GM12878 (cell line): ENCODE results near the gene NFAM1. TPM values are rescaled to one million over a fixed set of nuclear protein-coding genes. Genes with fewer than 3 reads are reported as not detected.

ENCODE experiments used
- ATAC-seq: fragments of 200-7000 bp; cut with Tn5 transposase; 3 replicates; pipeline ENCODE4 v1.9.1; 2020; ENCODE audit warnings: mild to moderate bottlenecking, moderate library complexity
- BruUV-seq: library from RNA; stranded (reverse); fragments of 400-500 nt; replicated peaks from 2 replicates; lab custom pipeline; 2021; lab: Mats Ljungman, UMichigan
- CTCF ChIA-PET: fragments of 300-600 bp; sonication (Branson Sonifier 250); formaldehyde crosslinking; extraction: SDS; loops from one replicate; lab custom pipeline; 2021; ENCODE audit warnings: inconsistent platforms; lab: Yijun Ruan, JAX
- POLR2A ChIA-PET: fragments of 350-600 bp; formaldehyde crosslinking; extraction: SDS; loops from one replicate; lab custom pipeline; 2021; ENCODE audit warnings: inconsistent platforms; lab: Charles Lee
- RAD21 ChIA-PET: fragments of 300-600 bp; sonication (Branson Sonifier 250); formaldehyde crosslinking; loops from one replicate; lab custom pipeline; 2023; ENCODE audit warnings: antibody characterized with exemption; ENCODE audit not compliant: unreplicated experiment; lab: Charles Lee
- SMC1A ChIA-PET: fragments of 300-600 bp; sonication (Branson Sonifier 250); formaldehyde crosslinking; loops from one replicate; lab custom pipeline; 2023; ENCODE audit not compliant: unreplicated experiment, uncharacterized antibody; lab: Charles Lee
- DNase-seq: peaks from one replicate; pipeline ENCODE4 v3.0.0-alpha.2; 2011; ENCODE audit warnings: low read depth, low spot score
- FAIRE-seq: peaks from 3 replicates; lab custom pipeline; 2011; peaks lifted over from hg19 to GRCh38; lab: Jason Lieb, UNC
- H2AFZ ChIP-seq: 2 replicates; pipeline ENCODE4 v1.6.0; 2011; ENCODE audit warnings: low read depth, low read length, control low read depth; ENCODE audit not compliant: control insufficient read depth
- H3K27ac ChIP-seq: 2 replicates; pipeline ENCODE4 v1.5.1; 2011; ENCODE audit warnings: control low read depth; ENCODE audit not compliant: control insufficient read depth, insufficient read depth
- H3K27me3 ChIP-seq, 2 experiments: replicated peaks in 1 of 2; 2 replicates each; pipeline versions ENCODE4 v1.6.0 to v1.6.1; 2011; ENCODE audit warnings: low read length in 1 of 2; ENCODE audit not compliant: control insufficient read depth in 2 of 2, insufficient read depth in 2 of 2
- H3K36me3 ChIP-seq, 2 experiments: 2 replicates each; pipeline ENCODE4 v1.5.1; 2011; ENCODE audit warnings: low read length in 1 of 2; ENCODE audit not compliant: control insufficient read depth in 2 of 2, insufficient read depth in 2 of 2
- H3K4me1 ChIP-seq: 2 replicates; pipeline ENCODE4 v1.6.1; 2011; ENCODE audit warnings: mild to moderate bottlenecking, low read length, moderate library complexity, mixed read lengths; ENCODE audit not compliant: control insufficient read depth, insufficient read depth
- H3K4me2 ChIP-seq: 2 replicates; pipeline ENCODE4 v1.6.0; 2011; ENCODE audit warnings: control low read depth; ENCODE audit not compliant: control insufficient read depth, insufficient read depth
- H3K4me3 ChIP-seq: fragments of 200-600 bp; sonication (generic); 2 replicates; pipeline ENCODE4 v1.5.1; 2016
- H3K79me2 ChIP-seq: 2 replicates; pipeline ENCODE4 v1.6.0; 2011; ENCODE audit warnings: low read length; ENCODE audit not compliant: control insufficient read depth, insufficient read depth
- H3K9ac ChIP-seq: 2 replicates; pipeline ENCODE4 v1.8.0; 2011; ENCODE audit warnings: low read length, control low read depth, mixed read lengths; ENCODE audit not compliant: control insufficient read depth, insufficient read depth
- H3K9me3 ChIP-seq: replicated peaks from 3 replicates; pipeline ENCODE4 v1.5.1; 2011; ENCODE audit warnings: mild to moderate bottlenecking, low read length; ENCODE audit not compliant: control insufficient read depth, insufficient read depth
- H4K20me1 ChIP-seq: 2 replicates; pipeline ENCODE4 v1.6.0; 2011; ENCODE audit not compliant: control insufficient read depth, insufficient read depth
- FOXK2 ChIP-seq: fragments of 450-650 bp; IDR thresholded peaks from 2 replicates; pipeline ENCODE4 v1.6.1; 2017; ENCODE audit warnings: mild to moderate bottlenecking, moderate library complexity
- MXI1 ChIP-seq: fragments of 150-350 bp; IDR thresholded peaks from 2 replicates; pipeline ENCODE4 v1.6.1; 2011; ENCODE audit warnings: low read depth, mild to moderate bottlenecking, inconsistent platforms, low read length, improper control_type of control experiment
- POU2F2 ChIP-seq: IDR thresholded peaks from 3 replicates; pipeline ENCODE4 v1.6.1; 2011; ENCODE audit warnings: low read depth, mild to moderate bottlenecking, low read length, borderline replicate concordance
- SMAD1 ChIP-seq: fragments of 450-650 bp; IDR thresholded peaks from 2 replicates; pipeline ENCODE4 v1.6.1; 2018; ENCODE audit warnings: mild to moderate bottlenecking, low read depth; ENCODE audit not compliant: partially characterized antibody
- SMC3 ChIP-seq: IDR thresholded peaks from 2 replicates; pipeline ENCODE4 v1.6.1; 2011; ENCODE audit warnings: low read length, improper control_type of control experiment, borderline replicate concordance
- SUPT20H ChIP-seq: IDR thresholded peaks from 2 replicates; pipeline ENCODE4 v1.6.1; 2011; ENCODE audit warnings: low read depth, mild to moderate bottlenecking, low read length, moderate library complexity, borderline replicate concordance; ENCODE audit not compliant: control insufficient read depth
- YBX1 ChIP-seq: fragments of 450-650 bp; IDR thresholded peaks from 2 replicates; pipeline ENCODE4 v1.6.1; 2016; ENCODE audit warnings: antibody characterized with exemption
- WGBS: methylation state at CpG from one replicate; pipeline ENCODE4 v1.1.6; 2016; ENCODE audit warnings: low lambda C conversion rate; ENCODE audit not compliant: insufficient replicate concordance, insufficient coverage; ENCODE audit errors: missing lambda C conversion rate; 5-methylcytosine and 5-hydroxymethylcytosine counted together
- in situ Hi-C: fragments of 300-500 bp; cut with MboI; formaldehyde crosslinking; loops from 9 replicates; pipeline ENCODE4 v1.14.3; 2018; ENCODE audit warnings: mixed read lengths
- intact Hi-C: fragments of 100-400 bp; cut with micrococcal nuclease; formaldehyde crosslinking; loops from one replicate; pipeline ENCODE4 v1.14.2; 2022; ENCODE audit not compliant: unreplicated experiment
- polyA plus RNA-seq, 11 experiments: library from polyadenylated mRNA; depleted of rRNA in 4 of 11; unstranded in 6 of 11; stranded (reverse) in 5 of 11; fragments of >200 nt; fragmentation: Nextera tagmentation in 4 of 11; fragmentation: Illumina TruSeq in 1 of 11; extraction: Ambion mirVana in 4 of 11; extraction: Trizol in 1 of 11; gene quantifications; 1 replicate in 1 of 11; 2 replicates in 10 of 11; pipeline versions ENCODE4 v1.2.1 to v1.2.3, GENCODE V29; 2011 to 2016; ENCODE audit warnings: inconsistent platforms in 2 of 11, missing spikeins in 2 of 11, low read depth in 1 of 11
- total RNA-seq, 4 experiments: library from RNA; depleted of rRNA in 3 of 4; stranded (reverse); fragments of >200 nt in 3 of 4; fragmentation: Illumina TruSeq in 1 of 4; extraction: Trizol in 1 of 4; gene quantifications; 2 replicates each; pipeline versions ENCODE4 v1.2.1 to v1.2.3, GENCODE V29; 2013 to 2021

Gene NFAM1
- total and polyA plus RNA-seq, 10 of the 15 experiments (the other 5 are each of a cell fraction or from before 2014, with no cell fraction given) = 0.13 to 1.3 (median 0.24) TPM; not detected in 3

DNA sequence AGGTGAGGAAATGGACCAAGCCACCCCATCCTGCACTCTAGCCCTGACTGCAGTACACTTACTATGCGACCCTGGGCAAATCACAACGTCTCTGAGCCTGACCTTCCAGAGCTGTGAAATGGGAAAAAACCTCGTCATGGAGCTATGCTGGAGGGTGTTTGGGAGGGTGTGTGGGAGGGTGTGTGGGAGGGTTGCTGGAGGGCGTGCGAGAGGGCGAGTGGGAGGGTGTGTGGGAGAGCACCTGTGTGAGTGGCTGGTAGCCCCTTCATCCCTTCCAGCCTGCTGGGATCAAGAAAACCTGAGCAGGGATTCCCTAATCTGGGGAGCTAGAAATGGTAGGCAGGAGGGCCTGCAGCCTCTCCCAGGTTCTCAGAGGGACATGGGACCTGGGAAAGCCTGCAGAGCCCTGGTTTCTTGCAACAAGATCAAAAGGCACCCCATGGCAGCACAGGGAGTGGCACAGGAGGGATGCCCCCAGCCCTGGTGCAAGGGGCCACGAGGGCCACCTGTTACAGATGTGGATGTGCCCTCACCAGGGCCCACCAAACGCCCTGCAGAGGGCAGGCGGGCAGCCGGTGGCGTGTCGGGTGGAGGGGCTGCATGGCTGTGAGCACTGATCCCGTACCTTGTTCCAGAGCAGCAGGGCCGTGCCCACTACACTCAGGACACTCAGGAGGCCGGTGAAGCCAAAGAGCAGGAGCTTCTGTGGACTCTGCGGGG lies 23.2 kb downstream of the NFAM1 start:
- in situ Hi-C loops = no loop called here
- DNase-seq (no peak), FAIRE-seq (no peak), ATAC-seq (no peak)
- BruUV-seq = no TSS peak
- no peak overlapping the region for H3K9ac ChIP-seq
- ChIA-PET RAD21 (no interaction called here), POLR2A (no interaction called here), CTCF (no interaction called here), SMC1A (interaction anchor here (0.6 kb wide), 1 partner anchor 53 kb away, joined by 3 read pairs; no protein-coding TSS in a partner anchor)
- intact Hi-C loops = no loop called here
- H3K79me2 ChIP-seq = no peaks in the 10 kb centered on the region
- H3K27me3 ChIP-seq = no peaks in the 10 kb centered on the region
- H4K20me1 ChIP-seq = no peaks in the 10 kb centered on the region
- no peaks in the 10 kb centered on the region for H3K36me3 ChIP-seq
- no peak overlapping the region for H2AFZ ChIP-seq
- no peaks in the 10 kb centered on the region for H3K9me3 ChIP-seq
- no peak overlapping the region for H3K4me2 ChIP-seq
- TF ChIP-seq SUPT20H (no peak), POU2F2 (no peak), SMAD1 (no peak), SMC3 (no peak), YBX1 (no peak), MXI1 (no peak)
- WGBS = 34% methylated on average over 16 of the region's 16 CpGs
- H3K4me1 ChIP-seq = no peaks in the 10 kb centered on the region
- H3K4me3 ChIP-seq = no peak overlapping the region
- H3K27ac ChIP-seq = no peak overlapping the region

DNA sequence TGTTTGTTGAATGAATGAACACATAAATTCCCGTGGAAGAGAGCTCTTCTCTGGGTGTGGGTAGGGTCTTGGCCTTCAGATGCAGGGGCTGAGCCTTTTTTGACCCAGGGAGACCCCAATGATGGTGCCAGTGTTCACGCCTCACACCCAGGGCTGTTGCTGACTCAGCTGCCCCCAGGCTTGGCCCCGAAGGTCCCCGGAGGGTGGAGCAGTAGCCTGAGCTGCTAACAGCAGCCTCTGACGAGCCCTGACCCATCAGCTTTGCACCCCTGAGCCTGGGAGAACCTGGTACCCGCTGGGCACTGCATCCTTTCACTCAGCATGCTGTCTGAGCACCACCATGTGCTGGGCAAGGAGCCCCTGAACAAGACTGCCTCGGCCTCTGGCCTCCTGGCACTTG lies 23.9 kb downstream of the NFAM1 start:
- H2AFZ ChIP-seq = no peak overlapping the region
- no peak for TF ChIP-seq FOXK2
- TF ChIP-seq, all 136 proteins: peak for 0
- intact Hi-C loops (no loop called here), in situ Hi-C loops (no loop called here)
- H4K20me1 ChIP-seq = no peaks in the 10 kb centered on the region
- ChIA-PET SMC1A (no interaction called here), POLR2A (no interaction called here), RAD21 (no interaction called here), CTCF (no interaction called here)
- BruUV-seq = no TSS peak
- FAIRE-seq (no peak), DNase-seq (no peak), ATAC-seq (no peak)
- H3K79me2 ChIP-seq = no peaks in the 10 kb centered on the region
- H3K27ac ChIP-seq = no peak overlapping the region
- no peaks in the 10 kb centered on the region for H3K9me3 ChIP-seq
- no peaks in the 10 kb centered on the region for H3K27me3 ChIP-seq
- H3K4me2 ChIP-seq = no peak overlapping the region
- H3K4me3 ChIP-seq = no peak overlapping the region
- H3K4me1 ChIP-seq = no peaks in the 10 kb centered on the region
- no peaks in the 10 kb centered on the region for H3K36me3 ChIP-seq
- 27% methylated on average over 7 of the region's 7 CpGs for WGBS
- H3K9ac ChIP-seq = no peak overlapping the region
